Stimulated activated CD4-positive, alpha-beta T cell treated with anti-CD3 and anti-CD28 coated beads, Interleukin-1b, Interleukin-23, amount 100 ng/mL, for 48 hours (primary cell): Measurements from ENCODE around the gene TMEM63B.
"Not testable (repeated sequence)": the region's sequence is repeated elsewhere in the genome, so short reads cannot be mapped to it uniquely, and the experiment has no call there.

ENCODE experiments used
- DNase-seq: peaks from one replicate; pipeline ENCODE4 v3.0.0-alpha.2; 2020

Gene TMEM63B

GRCh38 chr6:44196351-44196750, 69.0 kb downstream of the TMEM63B start:
- DNase-seq: not testable (repeated sequence)

- DNase-seq: no peak
Measured at GRCh38 chr6:44198684-44199083, 71.3 kb downstream of the TMEM63B start.

GRCh38 chr6:44199883-44200282, 72.5 kb downstream of the TMEM63B start:
- DNase-seq: no peak

GRCh38 chr6:44201200-44201599, 73.8 kb downstream of the TMEM63B start:
- DNase-seq: no peak

GRCh38 chr6:44201638-44202303, 74.4 kb downstream of the TMEM63B start:
- DNase-seq: no peak

- DNase-seq: no peak
Measured at GRCh38 chr6:44202332-44202971, 75.1 kb downstream of the TMEM63B start.

- no peak for DNase-seq
Measured at GRCh38 chr6:44202972-44203750, 75.8 kb downstream of the TMEM63B start.

- no peak for DNase-seq
Measured at GRCh38 chr6:44203955-44204354, 76.6 kb downstream of the TMEM63B start.
